ENCODE results near the gene BBS9. TPM values are rescaled to one million over a fixed set of nuclear protein-coding genes. Genes with fewer than 3 reads are reported as not detected.

The BBS9 gene
- polyA plus RNA-seq, 1 donor from 2014 or later = 9.8 TPM

DNA sequence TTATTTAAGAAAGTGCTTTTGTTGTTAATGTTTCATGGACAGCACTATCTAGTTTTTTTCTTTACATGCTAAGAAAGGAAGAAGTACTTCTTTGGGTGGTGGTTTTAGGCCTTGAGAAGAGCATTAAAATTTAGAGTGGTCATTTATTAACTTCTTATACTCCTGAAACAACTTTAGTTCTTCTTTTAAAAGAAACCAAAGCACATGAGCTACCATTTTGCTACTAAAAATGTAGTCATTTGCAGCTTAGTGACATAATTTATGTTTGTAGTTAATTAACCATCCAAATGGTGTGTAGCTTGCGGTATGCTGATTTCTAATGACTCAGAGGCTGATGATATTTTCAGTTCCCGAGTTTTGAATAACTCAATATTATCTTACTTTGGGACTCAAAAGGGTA lies 207.5 kb downstream of the BBS9 start:
- no peaks in the 10 kb centered on the region for H3K36me3 ChIP-seq (ENCODE audit: insufficient read depth, low read length)
- TF ChIP-seq, protein P1, sequence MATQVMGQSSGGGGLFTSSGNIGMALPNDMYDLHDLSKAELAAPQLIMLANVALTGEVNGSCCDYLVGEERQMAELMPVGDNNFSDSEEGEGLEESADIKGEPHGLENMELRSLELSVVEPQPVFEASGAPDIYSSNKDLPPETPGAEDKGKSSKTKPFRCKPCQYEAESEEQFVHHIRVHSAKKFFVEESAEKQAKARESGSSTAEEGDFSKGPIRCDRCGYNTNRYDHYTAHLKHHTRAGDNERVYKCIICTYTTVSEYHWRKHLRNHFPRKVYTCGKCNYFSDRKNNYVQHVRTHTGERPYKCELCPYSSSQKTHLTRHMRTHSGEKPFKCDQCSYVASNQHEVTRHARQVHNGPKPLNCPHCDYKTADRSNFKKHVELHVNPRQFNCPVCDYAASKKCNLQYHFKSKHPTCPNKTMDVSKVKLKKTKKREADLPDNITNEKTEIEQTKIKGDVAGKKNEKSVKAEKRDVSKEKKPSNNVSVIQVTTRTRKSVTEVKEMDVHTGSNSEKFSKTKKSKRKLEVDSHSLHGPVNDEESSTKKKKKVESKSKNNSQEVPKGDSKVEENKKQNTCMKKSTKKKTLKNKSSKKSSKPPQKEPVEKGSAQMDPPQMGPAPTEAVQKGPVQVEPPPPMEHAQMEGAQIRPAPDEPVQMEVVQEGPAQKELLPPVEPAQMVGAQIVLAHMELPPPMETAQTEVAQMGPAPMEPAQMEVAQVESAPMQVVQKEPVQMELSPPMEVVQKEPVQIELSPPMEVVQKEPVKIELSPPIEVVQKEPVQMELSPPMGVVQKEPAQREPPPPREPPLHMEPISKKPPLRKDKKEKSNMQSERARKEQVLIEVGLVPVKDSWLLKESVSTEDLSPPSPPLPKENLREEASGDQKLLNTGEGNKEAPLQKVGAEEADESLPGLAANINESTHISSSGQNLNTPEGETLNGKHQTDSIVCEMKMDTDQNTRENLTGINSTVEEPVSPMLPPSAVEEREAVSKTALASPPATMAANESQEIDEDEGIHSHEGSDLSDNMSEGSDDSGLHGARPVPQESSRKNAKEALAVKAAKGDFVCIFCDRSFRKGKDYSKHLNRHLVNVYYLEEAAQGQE (IDR thresholded peaks at IDR 0.05; ENCODE audit: borderline replicate concordance) = no peak
- no peak for TF ChIP-seq SMC3 (conservative IDR thresholded peaks at IDR 0.05; ENCODE audit: poor library complexity)
- TF ChIP-seq EP300 (conservative IDR thresholded peaks at IDR 0.05; ENCODE audit: poor library complexity, severe bottlenecking) = no peak
- TF ChIP-seq, protein P2, sequence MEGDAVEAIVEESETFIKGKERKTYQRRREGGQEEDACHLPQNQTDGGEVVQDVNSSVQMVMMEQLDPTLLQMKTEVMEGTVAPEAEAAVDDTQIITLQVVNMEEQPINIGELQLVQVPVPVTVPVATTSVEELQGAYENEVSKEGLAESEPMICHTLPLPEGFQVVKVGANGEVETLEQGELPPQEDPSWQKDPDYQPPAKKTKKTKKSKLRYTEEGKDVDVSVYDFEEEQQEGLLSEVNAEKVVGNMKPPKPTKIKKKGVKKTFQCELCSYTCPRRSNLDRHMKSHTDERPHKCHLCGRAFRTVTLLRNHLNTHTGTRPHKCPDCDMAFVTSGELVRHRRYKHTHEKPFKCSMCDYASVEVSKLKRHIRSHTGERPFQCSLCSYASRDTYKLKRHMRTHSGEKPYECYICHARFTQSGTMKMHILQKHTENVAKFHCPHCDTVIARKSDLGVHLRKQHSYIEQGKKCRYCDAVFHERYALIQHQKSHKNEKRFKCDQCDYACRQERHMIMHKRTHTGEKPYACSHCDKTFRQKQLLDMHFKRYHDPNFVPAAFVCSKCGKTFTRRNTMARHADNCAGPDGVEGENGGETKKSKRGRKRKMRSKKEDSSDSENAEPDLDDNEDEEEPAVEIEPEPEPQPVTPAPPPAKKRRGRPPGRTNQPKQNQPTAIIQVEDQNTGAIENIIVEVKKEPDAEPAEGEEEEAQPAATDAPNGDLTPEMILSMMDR (IDR thresholded peaks at IDR 0.05; ENCODE audit: poor library complexity, severe bottlenecking) = no peak
- no peak for TF ChIP-seq RAD21 (conservative IDR thresholded peaks at IDR 0.05)
- TF ChIP-seq POLR2AphosphoS5 (IDR thresholded peaks at IDR 0.05) = no peak
- TF ChIP-seq MXI1 (conservative IDR thresholded peaks at IDR 0.05; ENCODE audit: poor library complexity, severe bottlenecking) = no peak
- no peak for TF ChIP-seq TAF1 (IDR thresholded peaks at IDR 0.05; ENCODE audit: low read depth)
- no peak for TF ChIP-seq EZH2 (IDR thresholded peaks at IDR 0.05; ENCODE audit: borderline replicate concordance, insufficient read depth, low read length, poor library complexity, severe bottlenecking)

DNA sequence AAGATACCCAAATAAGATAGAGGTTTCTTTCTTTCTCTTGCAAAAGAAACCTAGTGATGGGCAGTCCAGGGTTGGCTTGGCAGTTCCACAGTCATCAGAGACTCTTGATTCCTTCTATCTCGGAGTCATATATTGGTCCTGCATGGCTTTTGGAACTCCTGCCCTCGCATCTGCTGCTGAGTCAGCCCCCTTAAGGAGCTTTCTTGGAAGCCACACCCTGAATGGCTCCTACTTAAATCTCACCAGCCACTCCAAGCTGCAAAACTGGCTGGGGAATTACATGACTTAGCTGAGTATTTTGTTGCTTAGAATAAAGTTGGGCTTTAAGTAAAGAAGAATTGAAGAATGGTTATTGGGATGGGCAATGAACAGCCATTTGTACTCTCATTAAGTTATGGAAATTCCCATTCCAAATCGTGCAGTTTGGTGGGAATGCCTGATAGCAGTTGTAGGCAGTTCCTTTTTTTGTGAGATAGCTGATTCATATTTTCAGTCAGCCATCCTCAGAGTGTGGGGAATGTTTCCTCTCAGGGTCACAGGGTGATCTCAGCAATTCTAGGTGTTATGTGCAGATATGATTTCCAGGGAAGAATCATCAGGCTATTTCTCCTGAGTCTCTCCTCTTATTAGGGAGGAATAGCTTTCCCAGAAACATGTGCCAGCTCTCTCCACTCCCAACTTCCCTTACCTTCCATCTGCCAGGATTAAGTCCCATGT lies 209.9 kb downstream of the BBS9 start:
- H3K9me2 ChIP-seq (ENCODE audit: insufficient read depth, low read length) = no peaks in the 10 kb centered on the region
- no peaks in the 10 kb centered on the region for H3K27me3 ChIP-seq (ENCODE audit: insufficient read depth, low read depth, low read length)
- no peaks in the 10 kb centered on the region for H3K79me2 ChIP-seq (replicated peaks; ENCODE audit: insufficient read depth, low read length)
- H3K4me2 ChIP-seq (ENCODE audit: low read length) = no peak overlapping the region
- no peak overlapping the region for H3K27ac ChIP-seq (ENCODE audit: low read length)
- no peaks in the 10 kb centered on the region for H3F3A ChIP-seq (ENCODE audit: insufficient read depth, low read length, poor library complexity, severe bottlenecking)
- TF ChIP-seq POLR2AphosphoS5 (IDR thresholded peaks at IDR 0.05) (no peak), EP300 (conservative IDR thresholded peaks at IDR 0.05; ENCODE audit: poor library complexity, severe bottlenecking) (no peak), RAD21 (conservative IDR thresholded peaks at IDR 0.05) (no peak), EZH2 (IDR thresholded peaks at IDR 0.05; ENCODE audit: borderline replicate concordance, insufficient read depth, low read length, poor library complexity, severe bottlenecking) (no peak), MXI1 (conservative IDR thresholded peaks at IDR 0.05; ENCODE audit: poor library complexity, severe bottlenecking) (no peak), SMC3 (conservative IDR thresholded peaks at IDR 0.05; ENCODE audit: poor library complexity) (no peak), TAF1 (IDR thresholded peaks at IDR 0.05; ENCODE audit: low read depth) (no peak)
- TF ChIP-seq, protein P2 (IDR thresholded peaks at IDR 0.05; ENCODE audit: poor library complexity, severe bottlenecking) = no peak
- TF ChIP-seq, protein P1 (IDR thresholded peaks at IDR 0.05; ENCODE audit: borderline replicate concordance) = no peak
- H4K20me1 ChIP-seq (ENCODE audit: insufficient read depth) = no peaks in the 10 kb centered on the region
- H3K36me3 ChIP-seq (ENCODE audit: insufficient read depth, low read length) = no peaks in the 10 kb centered on the region
- no peaks in the 10 kb centered on the region for H3K9me3 ChIP-seq (ENCODE audit: low read length)
- no peak overlapping the region for H2AFZ ChIP-seq (ENCODE audit: low read depth, low read length)
- H3K9ac ChIP-seq (ENCODE audit: low read length) = no peak overlapping the region
- no peak overlapping the region for H3K4me3 ChIP-seq (ENCODE audit: low read length)

More for the DNA sequence above, 207.5 kb downstream of the BBS9 start:
- Histone ChIP-seq H3K9ac (ENCODE audit: low read length) (no peak overlapping the region), H2AFZ (ENCODE audit: low read depth, low read length) (no peak overlapping the region), H3K4me2 (ENCODE audit: low read length) (no peak overlapping the region), H4K20me1 (ENCODE audit: insufficient read depth) (no peaks in the 10 kb centered on the region), H3K9me3 (ENCODE audit: low read length) (no peaks in the 10 kb centered on the region), H3K79me2 (replicated peaks; ENCODE audit: insufficient read depth, low read length) (no peaks in the 10 kb centered on the region), H3K4me3 (ENCODE audit: low read length) (no peak overlapping the region), H3F3A (ENCODE audit: insufficient read depth, low read length, poor library complexity, severe bottlenecking) (no peaks in the 10 kb centered on the region), H3K27ac (ENCODE audit: low read length) (no peak overlapping the region), H3K9me2 (ENCODE audit: insufficient read depth, low read length) (no peaks in the 10 kb centered on the region), H3K27me3 (ENCODE audit: insufficient read depth, low read depth, low read length) (no peaks in the 10 kb centered on the region)

Measured in neural cell (in vitro differentiated cells).